ENCODE measurements around the gene SPRED1. TPM values are rescaled to one million over a fixed set of nuclear protein-coding genes. Genes with fewer than 3 reads are reported as not detected.

SPRED1 gene
- total and polyA plus RNA-seq, 10 of the 15 experiments (the other 5 are each of a cell fraction or from before 2014, with no cell fraction given), result 0.08 to 2.6 (median 0.22) TPM

GRCh38 chr15:38263251-38263650, 10.6 kb downstream of the SPRED1 start (continued):
- TF ChIP-seq SKIL (IDR thresholded peaks at IDR 0.05; ENCODE audit: low read depth, poor library complexity, severe bottlenecking) (no peak), SP1 (IDR thresholded peaks at IDR 0.05; ENCODE audit: low read depth, low read length) (no peak)

DNA sequence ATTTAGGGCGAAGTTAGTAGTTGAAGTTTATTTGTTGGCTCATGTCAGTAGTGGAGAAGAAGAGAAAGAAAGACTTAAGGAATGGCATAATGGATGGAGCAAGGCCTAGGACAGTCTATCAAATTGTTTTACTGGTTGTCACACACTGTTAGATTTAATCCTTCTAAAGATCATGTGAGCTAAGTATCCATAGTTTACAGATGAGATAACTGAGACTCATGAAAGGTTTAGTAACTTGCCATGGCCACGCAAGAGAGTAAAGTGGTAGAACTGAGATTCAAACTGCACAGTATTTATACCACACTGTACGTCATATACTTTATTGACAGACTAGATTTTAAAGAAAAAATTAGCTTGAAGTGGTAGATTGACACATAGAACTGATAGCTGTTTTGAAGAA, 11.4 kb downstream of the SPRED1 start:
- ChIA-PET POLR2A (no interaction called here), RAD21 (ENCODE audit: unreplicated experiment) (interaction anchor here (1.0 kb wide), 1 partner anchor 91 kb away, joined by 3 read pairs; no protein-coding TSS in a partner anchor), CTCF (interaction anchor here (1.2 to 1.8 kb wide), 2 partner anchors 13 to 262 kb away, joined by 3 to 5 read pairs; no protein-coding TSS in a partner anchor), SMC1A (ENCODE audit: uncharacterized antibody, unreplicated experiment) (interaction anchor here (0.6 to 1.7 kb wide), 4 partner anchors 10 to 204 kb away, joined by 3 to 5 read pairs (median 4); no protein-coding TSS in a partner anchor)
- H3K27me3 ChIP-seq (replicated peaks in 1 of 2; ENCODE audit: control insufficient read depth in 2 of 2, insufficient read depth in 2 of 2, low read length in 1 of 2), result no peaks in the 10 kb centered on the region
- no peak overlapping the region for H3K4me3 ChIP-seq
- 27% methylated on average over 3 of the region's 3 CpGs for WGBS (ENCODE audit: insufficient coverage, insufficient replicate concordance, low lambda C conversion rate, missing lambda C conversion rate)
- H3K9ac ChIP-seq (ENCODE audit: control insufficient read depth, insufficient read depth, low read length), result no peak overlapping the region
- H3K79me2 ChIP-seq (ENCODE audit: control insufficient read depth, insufficient read depth, low read length), result no peaks in the 10 kb centered on the region; the same call in 1 of the 2 replicates
- H2AFZ ChIP-seq (ENCODE audit: control insufficient read depth, low read depth, low read length), result no peak overlapping the region
- BruUV-seq (replicated peaks), result no TSS peak
- H3K27ac ChIP-seq (ENCODE audit: control insufficient read depth, insufficient read depth), result no peak overlapping the region
- H4K20me1 ChIP-seq (ENCODE audit: control insufficient read depth, insufficient read depth), result no peaks in the 10 kb centered on the region
- no peaks in the 10 kb centered on the region for H3K9me3 ChIP-seq (replicated peaks; ENCODE audit: control insufficient read depth, insufficient read depth, low read length)
- in situ Hi-C loops (cut with MboI), result no loop called here
- intact Hi-C loops (cut with micrococcal nuclease; ENCODE audit: unreplicated experiment), result no loop called here
- H3K4me1 ChIP-seq (ENCODE audit: control insufficient read depth, insufficient read depth, low read length), result no peaks in the 10 kb centered on the region
- H3K4me2 ChIP-seq (ENCODE audit: control insufficient read depth, insufficient read depth), result no peak overlapping the region
- FAIRE-seq, result no peak
- ATAC-seq, result no peak
- H3K36me3 ChIP-seq (ENCODE audit: control insufficient read depth in 2 of 2, insufficient read depth in 2 of 2, low read length in 1 of 2), result no peaks in the 10 kb centered on the region
- no peak for DNase-seq (ENCODE audit: low read depth, low spot score)
- TF ChIP-seq MYB (IDR thresholded peaks at IDR 0.05; ENCODE audit: borderline replicate concordance, low read depth, low read length), result no peak
- TF ChIP-seq, protein P1, sequence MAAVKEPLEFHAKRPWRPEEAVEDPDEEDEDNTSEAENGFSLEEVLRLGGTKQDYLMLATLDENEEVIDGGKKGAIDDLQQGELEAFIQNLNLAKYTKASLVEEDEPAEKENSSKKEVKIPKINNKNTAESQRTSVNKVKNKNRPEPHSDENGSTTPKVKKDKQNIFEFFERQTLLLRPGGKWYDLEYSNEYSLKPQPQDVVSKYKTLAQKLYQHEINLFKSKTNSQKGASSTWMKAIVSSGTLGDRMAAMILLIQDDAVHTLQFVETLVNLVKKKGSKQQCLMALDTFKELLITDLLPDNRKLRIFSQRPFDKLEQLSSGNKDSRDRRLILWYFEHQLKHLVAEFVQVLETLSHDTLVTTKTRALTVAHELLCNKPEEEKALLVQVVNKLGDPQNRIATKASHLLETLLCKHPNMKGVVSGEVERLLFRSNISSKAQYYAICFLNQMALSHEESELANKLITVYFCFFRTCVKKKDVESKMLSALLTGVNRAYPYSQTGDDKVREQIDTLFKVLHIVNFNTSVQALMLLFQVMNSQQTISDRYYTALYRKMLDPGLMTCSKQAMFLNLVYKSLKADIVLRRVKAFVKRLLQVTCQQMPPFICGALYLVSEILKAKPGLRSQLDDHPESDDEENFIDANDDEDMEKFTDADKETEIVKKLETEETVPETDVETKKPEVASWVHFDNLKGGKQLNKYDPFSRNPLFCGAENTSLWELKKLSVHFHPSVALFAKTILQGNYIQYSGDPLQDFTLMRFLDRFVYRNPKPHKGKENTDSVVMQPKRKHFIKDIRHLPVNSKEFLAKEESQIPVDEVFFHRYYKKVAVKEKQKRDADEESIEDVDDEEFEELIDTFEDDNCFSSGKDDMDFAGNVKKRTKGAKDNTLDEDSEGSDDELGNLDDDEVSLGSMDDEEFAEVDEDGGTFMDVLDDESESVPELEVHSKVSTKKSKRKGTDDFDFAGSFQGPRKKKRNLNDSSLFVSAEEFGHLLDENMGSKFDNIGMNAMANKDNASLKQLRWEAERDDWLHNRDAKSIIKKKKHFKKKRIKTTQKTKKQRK (IDR thresholded peaks at IDR 0.05; ENCODE audit: low read depth, low read length), result no peak
- TF ChIP-seq ATF3 (IDR thresholded peaks at IDR 0.05; ENCODE audit: borderline replicate concordance, extremely low read depth, low read depth, low read length), result no peak
- TF ChIP-seq ZNF622 (IDR thresholded peaks at IDR 0.05), result no peak
- TF ChIP-seq KLF5 (IDR thresholded peaks at IDR 0.05; ENCODE audit: partially characterized antibody), result no peak
- TF ChIP-seq STAT1 (conservative IDR thresholded peaks at IDR 0.05), result no peak
- no peak for TF ChIP-seq PKNOX1 (IDR thresholded peaks at IDR 0.05)
- no peak for TF ChIP-seq POLR2AphosphoS5 (IDR thresholded peaks at IDR 0.05; ENCODE audit: low read length)
- TF ChIP-seq MTA2 (IDR thresholded peaks at IDR 0.05; ENCODE audit: low read depth), result no peak
- no peak for TF ChIP-seq TCF12 (IDR thresholded peaks at IDR 0.05; ENCODE audit: low read depth, low read length)
- TF ChIP-seq ZNF274 (IDR thresholded peaks at IDR 0.05; ENCODE audit: insufficient read depth, insufficient read length), result no peak
- TF ChIP-seq HCFC1 (IDR thresholded peaks at IDR 0.05; ENCODE audit: low read length), result no peak
- TF ChIP-seq EP300 (IDR thresholded peaks at IDR 0.05; ENCODE audit: borderline replicate concordance in 1 of 2, control insufficient read depth in 1 of 2, low read depth in 2 of 2, low read length in 2 of 2), result no peak
- no peak for TF ChIP-seq MAX (IDR thresholded peaks at IDR 0.05; ENCODE audit: low read depth, low read length)
- no peak for TF ChIP-seq EED (IDR thresholded peaks at IDR 0.05; ENCODE audit: low read depth)
